ENCODE measurements around the gene ALKBH3. TPM values are rescaled to one million over a fixed set of nuclear protein-coding genes. Genes with fewer than 3 reads are reported as not detected.

ALKBH3 gene
- total and polyA plus RNA-seq, 4 donors = 7.8 to 17.2 (median 13.8) TPM

GRCh38 chr11:43934601-43935423 is 54.2 kb downstream of the ALKBH3 start:
- Histone ChIP-seq H3K27ac (ENCODE audit: low read depth in 1 of 2, low read length in 2 of 2) (no peak overlapping the region), H3K9ac (ENCODE audit: low read depth in 1 of 2, low read length in 2 of 2) (no peak overlapping the region), H3K27me3 (ENCODE audit: control insufficient read depth in 4 of 4, insufficient read depth in 4 of 4, low read length in 3 of 4) (no peaks in the 10 kb centered on the region), H3K9me3 (ENCODE audit: control insufficient read depth in 4 of 4, low read length in 3 of 4) (no peaks in the 10 kb centered on the region), H3K4me1 (ENCODE audit: control insufficient read depth in 4 of 4, insufficient read depth in 4 of 4, low read length in 3 of 4) (peaks cover 0 to 3% (median 0%) of the 10 kb centered on the region in 4 donors), H3K36me3 (ENCODE audit: control insufficient read depth in 4 of 4, insufficient read depth in 3 of 4, low read depth in 1 of 4, low read length in 3 of 4) (no peaks in the 10 kb centered on the region), H3K4me3 (ENCODE audit: low read depth in 1 of 3, low read length in 3 of 3) (no peak overlapping the region)
- 76% methylated on average over 14 of the region's 14 CpGs for WGBS
- TF ChIP-seq JUND (IDR thresholded peaks at IDR 0.05) (no peak), NR2F2 (IDR thresholded peaks at IDR 0.05) (no peak), YY1 (IDR thresholded peaks at IDR 0.05) (no peak), MAX (IDR thresholded peaks at IDR 0.05) (no peak), RAD21 (IDR thresholded peaks at IDR 0.05) (no peak), HNF4A (conservative IDR thresholded peaks at IDR 0.05) (no peak), ZBTB33 (IDR thresholded peaks at IDR 0.05) (no peak), SP1 (IDR thresholded peaks at IDR 0.05) (no peak), FOXA2 (IDR thresholded peaks at IDR 0.05) (no peak), TAF1 (conservative IDR thresholded peaks at IDR 0.05) (no peak), RXRA (IDR thresholded peaks at IDR 0.05) (no peak), GABPA (IDR thresholded peaks at IDR 0.05 in 1 of 2, conservative IDR thresholded peaks at IDR 0.05 in 1 of 2) (no peak), FOXA1 (IDR thresholded peaks at IDR 0.05) (no peak), REST (IDR thresholded peaks at IDR 0.05) (no peak), CTCF (IDR thresholded peaks at IDR 0.05; ENCODE audit: low read depth, low read length, missing input control) (no peak), ATF3 (IDR thresholded peaks at IDR 0.05) (no peak), EGR1 (IDR thresholded peaks at IDR 0.05; ENCODE audit: low read depth in 2 of 2) (no peak), HNF4G (IDR thresholded peaks at IDR 0.05) (no peak)
- no peak for DNase-seq (ENCODE audit: low spot score)
